GM18499 (cell line): ENCODE results near the gene FETUB.
"Not testable (repeated sequence)": the region's sequence is repeated elsewhere in the genome, so short reads cannot be mapped to it uniquely, and the experiment has no call there.

Experiments used
- ATAC-seq: cut with Tn5 transposase; IDR thresholded peaks from one replicate; pipeline ENCODE4 v1.9.1; 2021; ENCODE audit warnings: moderate number of reproducible peaks; ENCODE audit not compliant: insufficient read depth, unreplicated experiment

Gene FETUB

DNA sequence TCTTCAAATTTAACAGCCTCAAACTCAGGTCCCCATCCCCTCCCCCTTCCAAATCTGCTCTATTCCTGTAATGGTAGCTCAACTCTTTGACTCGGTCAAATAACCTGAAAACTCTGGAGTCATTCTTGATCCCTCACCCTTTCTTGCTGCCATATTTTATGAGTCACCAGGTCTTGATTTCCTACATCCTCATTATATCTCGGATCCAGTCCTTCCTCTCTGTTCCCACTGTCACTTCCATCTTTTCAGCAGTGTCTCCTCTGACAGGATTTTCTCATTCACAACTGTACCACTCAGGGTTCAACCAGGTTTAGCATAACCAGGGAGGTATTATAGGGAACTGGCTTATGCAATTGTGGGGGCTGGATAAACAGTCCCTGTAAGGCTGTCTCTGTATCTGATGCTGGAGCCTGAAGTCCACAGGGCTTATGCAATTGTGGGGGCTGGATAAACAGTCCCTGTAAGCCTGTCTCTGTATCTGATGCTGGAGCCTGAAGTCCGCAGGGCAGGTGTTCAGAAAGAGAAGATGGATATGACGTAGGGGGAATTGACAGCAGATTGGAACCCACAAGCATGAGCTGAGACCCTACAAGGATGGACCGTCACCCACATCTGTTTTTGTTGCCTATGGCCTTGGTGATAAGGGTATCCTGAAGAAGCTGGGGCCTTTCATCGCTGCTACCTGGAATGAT lies 9.1 kb upstream of the FETUB start:
- ATAC-seq = no peak

- ATAC-seq = no peak
Measured at GRCh38 chr3:186633481-186633880, 6.7 kb upstream of the FETUB start.

DNA sequence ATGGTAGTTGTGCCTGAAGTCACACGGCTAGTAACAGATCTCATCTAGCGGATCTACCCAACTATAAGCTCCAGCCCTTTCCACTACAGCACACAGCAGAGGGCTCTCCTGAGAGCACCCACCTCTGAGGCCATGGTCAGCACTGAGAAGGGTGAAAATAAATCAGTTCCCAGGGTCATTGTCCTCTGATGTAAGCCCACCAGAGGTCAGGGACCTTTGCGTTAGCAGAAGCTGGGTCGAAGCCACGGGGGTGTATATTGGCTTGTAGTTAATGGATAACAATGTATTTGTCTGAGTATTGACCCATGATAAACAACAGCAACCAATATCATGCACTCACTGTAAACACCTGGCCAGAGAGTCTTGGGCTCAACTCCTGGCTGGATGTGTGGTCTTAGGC lies 6.0 kb upstream of the FETUB start:
- not testable (repeated sequence) for ATAC-seq

GRCh38 chr3:186635532-186635931 lies 4.7 kb upstream of the FETUB start:
- ATAC-seq = no peak

- ATAC-seq = no peak
Measured at GRCh38 chr3:186636536-186636935, 3.7 kb upstream of the FETUB start.

- ATAC-seq = no peak
Measured at GRCh38 chr3:186637686-186638085, 2.5 kb upstream of the FETUB start.

DNA sequence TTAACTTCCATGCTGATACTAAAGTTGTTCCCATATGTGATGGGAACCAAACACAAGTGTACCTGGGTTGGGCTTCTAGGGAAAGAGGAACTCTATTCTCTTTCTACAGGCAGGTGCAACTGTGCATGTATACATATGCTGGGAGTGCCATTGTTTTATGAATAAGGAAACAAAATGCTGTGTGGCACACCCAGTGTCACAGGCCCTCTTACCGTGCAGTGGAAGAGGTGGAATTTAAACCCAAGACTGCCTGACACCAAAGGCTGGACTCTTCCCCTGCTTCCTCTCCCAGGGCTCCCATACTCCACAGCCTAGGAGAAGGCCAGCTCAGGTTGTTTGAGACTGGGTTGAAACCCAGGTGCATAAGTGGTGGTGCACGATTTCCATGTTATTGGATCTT lies 1.9 kb upstream of the FETUB start:
- no peak for ATAC-seq

DNA sequence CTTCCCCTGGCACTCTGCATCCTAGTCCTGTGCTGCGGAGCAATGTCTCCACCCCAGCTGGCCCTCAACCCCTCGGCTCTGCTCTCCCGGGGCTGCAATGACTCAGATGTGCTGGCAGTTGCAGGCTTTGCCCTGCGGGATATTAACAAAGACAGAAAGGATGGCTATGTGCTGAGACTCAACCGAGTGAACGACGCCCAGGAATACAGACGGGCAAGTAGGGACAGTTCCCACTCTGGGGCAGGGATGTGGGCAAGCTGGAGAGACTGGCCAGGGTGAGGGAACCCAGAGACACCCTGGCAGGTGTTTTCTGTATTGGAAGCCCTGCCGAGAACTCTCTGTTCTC lies 247 bp downstream of the FETUB start:
- no peak for ATAC-seq

DNA sequence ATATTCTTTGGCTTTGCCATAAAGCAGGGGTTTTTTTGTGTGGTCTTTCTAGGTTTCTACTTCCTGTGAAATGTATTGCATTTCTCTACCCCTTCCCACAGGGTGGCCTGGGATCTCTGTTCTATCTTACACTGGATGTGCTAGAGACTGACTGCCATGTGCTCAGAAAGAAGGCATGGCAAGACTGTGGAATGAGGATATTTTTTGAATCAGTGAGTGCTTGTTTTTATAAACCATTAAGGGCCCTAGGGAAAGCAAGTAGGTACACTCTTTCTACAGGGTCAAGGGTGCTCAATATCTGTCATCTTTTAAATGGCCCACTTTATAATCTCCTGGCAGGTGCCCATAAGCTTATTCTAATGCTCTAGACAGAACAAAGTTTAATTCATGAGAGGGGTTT lies 730 bp downstream of the FETUB start:
- no peak for ATAC-seq

DNA sequence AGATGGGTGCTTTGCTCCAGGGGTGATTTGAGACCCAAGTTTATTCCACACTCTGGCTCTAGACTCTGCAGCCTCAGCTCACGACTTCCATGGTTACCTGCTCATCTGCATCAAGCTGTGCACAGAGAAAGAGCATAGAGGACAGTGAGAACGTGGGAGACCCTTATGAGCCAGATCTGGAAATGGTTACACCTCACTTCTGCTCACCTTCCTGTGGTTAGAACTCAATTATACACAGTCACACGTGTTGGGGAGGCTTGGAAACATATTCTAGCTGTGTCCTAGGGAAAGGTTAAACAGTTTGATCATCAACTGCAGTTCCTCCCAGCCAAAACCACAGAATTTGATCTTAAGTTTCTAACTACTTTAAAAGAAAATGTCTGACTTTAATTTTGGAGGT lies 1.8 kb downstream of the FETUB start:
- no peak for ATAC-seq

DNA sequence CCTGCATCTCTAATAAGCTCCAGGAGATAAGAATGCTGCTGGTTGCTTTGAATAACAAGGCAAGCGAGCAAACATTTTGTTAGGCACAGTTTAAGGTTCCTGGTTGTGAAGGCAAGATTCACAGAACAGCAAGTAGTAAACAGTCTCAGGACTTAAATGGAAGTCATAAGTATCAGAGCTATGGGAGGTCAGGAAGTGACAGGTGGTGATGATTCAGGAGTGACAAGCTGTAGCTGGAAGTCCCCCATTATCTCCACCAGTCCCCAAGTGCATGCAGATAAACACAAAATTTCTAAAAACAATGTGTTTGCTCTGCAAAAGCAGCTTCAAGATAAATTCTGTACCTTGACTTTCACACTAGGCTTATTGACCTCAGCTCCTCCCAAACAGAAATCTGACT lies 3.3 kb downstream of the FETUB start:
- ATAC-seq = no peak

GRCh38 chr3:186644683-186645082 lies 4.5 kb downstream of the FETUB start:
- no peak for ATAC-seq

GRCh38 chr3:186646106-186646505 lies 5.9 kb downstream of the FETUB start:
- no peak for ATAC-seq

GRCh38 chr3:186646841-186647240 lies 6.6 kb downstream of the FETUB start:
- ATAC-seq = no peak

GRCh38 chr3:186648851-186649250 lies 8.7 kb downstream of the FETUB start:
- no peak for ATAC-seq

DNA sequence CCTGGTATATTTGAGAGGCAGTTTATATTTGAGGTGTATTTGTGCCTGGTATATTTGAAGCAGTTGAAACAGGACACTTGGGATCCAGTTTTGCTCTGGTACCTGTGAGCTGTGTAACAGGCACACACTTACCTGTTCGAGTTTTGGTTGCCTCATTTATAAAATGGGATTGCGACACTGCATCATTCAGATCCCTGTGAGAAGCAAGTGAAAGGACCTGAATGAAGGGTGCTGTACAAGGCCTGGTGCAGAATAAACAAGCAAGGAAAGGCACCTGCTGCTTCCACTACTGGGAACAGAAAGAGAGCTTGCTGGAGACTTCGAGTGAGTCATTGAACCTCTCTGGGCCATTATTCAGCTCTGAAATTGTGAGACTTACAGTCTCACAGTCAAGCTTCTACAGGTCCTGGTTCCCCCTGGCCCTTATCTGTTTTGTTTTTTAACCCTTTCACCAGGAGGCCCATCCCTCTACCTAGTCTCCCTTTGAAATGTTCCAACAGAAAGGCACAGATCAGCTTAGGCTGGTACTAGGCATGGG lies 11.5 kb downstream of the FETUB start:
- no peak for ATAC-seq

DNA sequence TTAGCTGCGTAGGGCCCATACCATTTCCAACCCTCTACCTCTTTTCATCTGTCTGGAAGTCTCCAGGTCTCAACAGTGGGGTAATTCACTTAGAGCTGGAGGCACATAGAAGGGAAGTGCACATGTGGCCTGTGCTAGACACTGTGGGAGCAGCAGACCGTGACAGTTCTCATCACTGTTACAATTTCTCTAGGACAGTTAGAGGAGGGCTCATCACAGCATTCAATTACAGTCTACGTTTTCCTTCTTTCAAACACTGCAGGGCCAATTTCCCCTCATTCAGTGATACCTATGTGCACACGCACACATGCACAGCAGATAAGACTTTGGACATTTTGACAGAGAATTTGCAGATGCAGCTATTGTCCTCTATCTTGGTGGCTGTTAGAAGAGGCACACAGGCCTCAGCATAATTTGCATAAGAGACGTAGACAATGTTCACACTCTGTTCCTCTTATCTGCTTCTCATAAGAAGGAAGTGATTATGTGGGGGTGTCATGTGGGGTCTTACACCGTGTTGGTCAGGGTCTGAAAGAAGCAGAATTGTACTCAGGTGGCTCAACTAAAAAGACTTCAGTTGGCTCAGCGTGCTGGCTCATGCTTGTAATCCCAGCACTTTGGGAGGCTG lies 13.0 kb downstream of the FETUB start:
- peak; percentile 78 for ATAC-seq

- no peak for ATAC-seq
Measured at GRCh38 chr3:186653984-186654383, 13.8 kb downstream of the FETUB start.

DNA sequence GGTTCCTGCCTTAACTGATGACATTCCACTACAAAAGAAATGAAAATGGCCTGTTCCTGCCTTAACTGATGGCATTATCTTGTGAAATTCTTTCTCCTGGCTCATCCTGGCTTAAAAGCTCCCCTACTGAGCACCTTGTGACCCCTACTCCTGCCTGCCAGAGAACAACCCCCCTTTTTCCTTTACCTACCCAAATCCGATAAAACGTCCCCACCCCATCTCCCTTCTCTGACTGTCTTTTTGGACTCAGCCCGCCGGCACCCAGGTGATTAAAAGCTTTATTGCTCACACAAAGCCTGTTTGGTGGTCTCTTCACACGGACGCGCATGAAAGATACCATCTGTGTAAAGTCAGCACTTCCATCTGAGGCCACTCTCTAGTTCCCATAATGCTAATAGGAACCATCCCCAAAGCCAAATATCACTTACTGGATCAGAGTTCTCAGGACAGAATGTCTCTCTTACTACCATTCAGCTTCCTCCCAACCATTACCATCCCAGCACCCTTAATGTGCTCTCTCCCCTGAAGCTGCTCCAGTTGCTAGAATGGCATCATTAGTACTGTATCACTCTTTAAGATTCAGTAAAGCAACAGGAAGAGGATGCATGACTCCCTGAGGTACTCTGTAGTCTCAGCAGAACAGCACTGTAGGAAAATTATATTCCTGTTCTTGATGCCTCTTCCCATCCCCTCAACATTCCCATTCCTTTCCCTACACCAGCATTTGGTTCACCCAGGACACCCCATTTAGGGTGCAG lies 23.3 kb downstream of the FETUB start:
- no peak for ATAC-seq

- ATAC-seq = no peak
Measured at GRCh38 chr3:186664119-186664495, 23.9 kb downstream of the FETUB start.

- no peak for ATAC-seq
Measured at GRCh38 chr3:186664506-186664905, 24.3 kb downstream of the FETUB start.
